SK-N-SH (cell line): ENCODE data around the gene DNAJC1.

Source experiments
- TEAD4 ChIP-seq: IDR thresholded peaks from 2 replicates; pipeline ENCODE4 v1.4.0; 2012; ENCODE audit warnings: mild to moderate bottlenecking, borderline replicate concordance; ENCODE audit not compliant: insufficient read depth
- TF ChIP-seq, protein P1 (sequence below): fragments of 200-600 bp; sonication (generic); IDR thresholded peaks from 2 replicates; pipeline ENCODE4 v1.6.1; 2017; ENCODE audit warnings: antibody characterized with exemption, mild to moderate bottlenecking, moderate library complexity

GRCh38 chr10:22010539-22010938 lies 7.0 kb upstream of the DNAJC1 start:
- TF ChIP-seq, protein P1, sequence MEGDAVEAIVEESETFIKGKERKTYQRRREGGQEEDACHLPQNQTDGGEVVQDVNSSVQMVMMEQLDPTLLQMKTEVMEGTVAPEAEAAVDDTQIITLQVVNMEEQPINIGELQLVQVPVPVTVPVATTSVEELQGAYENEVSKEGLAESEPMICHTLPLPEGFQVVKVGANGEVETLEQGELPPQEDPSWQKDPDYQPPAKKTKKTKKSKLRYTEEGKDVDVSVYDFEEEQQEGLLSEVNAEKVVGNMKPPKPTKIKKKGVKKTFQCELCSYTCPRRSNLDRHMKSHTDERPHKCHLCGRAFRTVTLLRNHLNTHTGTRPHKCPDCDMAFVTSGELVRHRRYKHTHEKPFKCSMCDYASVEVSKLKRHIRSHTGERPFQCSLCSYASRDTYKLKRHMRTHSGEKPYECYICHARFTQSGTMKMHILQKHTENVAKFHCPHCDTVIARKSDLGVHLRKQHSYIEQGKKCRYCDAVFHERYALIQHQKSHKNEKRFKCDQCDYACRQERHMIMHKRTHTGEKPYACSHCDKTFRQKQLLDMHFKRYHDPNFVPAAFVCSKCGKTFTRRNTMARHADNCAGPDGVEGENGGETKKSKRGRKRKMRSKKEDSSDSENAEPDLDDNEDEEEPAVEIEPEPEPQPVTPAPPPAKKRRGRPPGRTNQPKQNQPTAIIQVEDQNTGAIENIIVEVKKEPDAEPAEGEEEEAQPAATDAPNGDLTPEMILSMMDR, result no peak
- TF ChIP-seq TEAD4, result no peak
